Measurements from ENCODE around the gene FAM83G. TPM values are rescaled to one million over a fixed set of nuclear protein-coding genes. Genes with fewer than 3 reads are reported as not detected.

The FAM83G gene
- total RNA-seq, 1 donor from 2014 or later: 8.2 TPM

- H3K4me1 Mint-ChIP-seq (ENCODE audit: low read depth): peaks cover 1% of the 10 kb centered on the region
- TF ChIP-seq CTCF (IDR thresholded peaks at IDR 0.05): no peak
- no peaks in the 10 kb centered on the region for H3K36me3 Mint-ChIP-seq (ENCODE audit: low read depth)
- H3K27me3 Mint-ChIP-seq (ENCODE audit: low read depth): no peaks in the 10 kb centered on the region
- H3K27ac Mint-ChIP-seq (ENCODE audit: unreplicated experiment): no peak overlapping the region
- H3K4me3 Mint-ChIP-seq (ENCODE audit: unreplicated experiment): no peak overlapping the region
- H3K9me3 Mint-ChIP-seq (ENCODE audit: low read depth): no peaks in the 10 kb centered on the region
- no peak for DNase-seq (ENCODE audit: low spot score)
These were observed 17.3 kb downstream of the FAM83G start for GRCh38 chr17:18987230-18987610.

- Mint-ChIP-seq H3K9me3 (ENCODE audit: low read depth) (no peaks in the 10 kb centered on the region), H3K4me3 (ENCODE audit: unreplicated experiment) (no peak overlapping the region), H3K36me3 (ENCODE audit: low read depth) (no peaks in the 10 kb centered on the region), H3K4me1 (ENCODE audit: low read depth) (peaks cover 7% of the 10 kb centered on the region), H3K27me3 (ENCODE audit: low read depth) (no peaks in the 10 kb centered on the region), H3K27ac (ENCODE audit: unreplicated experiment) (no peak overlapping the region)
- no peak for DNase-seq (ENCODE audit: low spot score)
- no peak for TF ChIP-seq CTCF (IDR thresholded peaks at IDR 0.05)
These were observed 17.9 kb downstream of the FAM83G start for GRCh38 chr17:18986541-18987229.

- TF ChIP-seq CTCF (IDR thresholded peaks at IDR 0.05): no peak
- Mint-ChIP-seq H3K27ac (ENCODE audit: unreplicated experiment) (no peak overlapping the region), H3K4me1 (ENCODE audit: low read depth) (peaks cover 13% of the 10 kb centered on the region), H3K4me3 (ENCODE audit: unreplicated experiment) (no peak overlapping the region), H3K36me3 (ENCODE audit: low read depth) (no peaks in the 10 kb centered on the region), H3K9me3 (ENCODE audit: low read depth) (no peaks in the 10 kb centered on the region), H3K27me3 (ENCODE audit: low read depth) (no peaks in the 10 kb centered on the region)
- no peak for DNase-seq (ENCODE audit: low spot score)
These were observed 19.1 kb downstream of the FAM83G start for GRCh38 chr17:18985475-18985874.

GRCh38 chr17:18984273-18985114 is 20.1 kb downstream of the FAM83G start:
- H3K4me3 Mint-ChIP-seq (ENCODE audit: unreplicated experiment): no peak overlapping the region
- H3K9me3 Mint-ChIP-seq (ENCODE audit: low read depth): no peaks in the 10 kb centered on the region

More at GRCh38 chr17:18984273-18985114, 20.1 kb downstream of the FAM83G start:
- H3K36me3 Mint-ChIP-seq (ENCODE audit: low read depth): no peaks in the 10 kb centered on the region
- DNase-seq (ENCODE audit: low spot score): no peak
- no peak for TF ChIP-seq CTCF (IDR thresholded peaks at IDR 0.05)
- peaks cover 13% of the 10 kb centered on the region for H3K4me1 Mint-ChIP-seq (ENCODE audit: low read depth)
- no peak overlapping the region for H3K27ac Mint-ChIP-seq (ENCODE audit: unreplicated experiment)
- no peaks in the 10 kb centered on the region for H3K27me3 Mint-ChIP-seq (ENCODE audit: low read depth)

All from chondrocyte (in vitro differentiated cells).